Activated T-helper 9 cell treated with anti-CD3 and anti-CD28 coated beads, Interleukin-2, amount 50 U/mL, for 16 hours (primary cell): Measurements from ENCODE around the gene S1PR5.
"Not testable (repeated sequence)": the region's sequence is repeated elsewhere in the genome, so short reads cannot be mapped to it uniquely, and the experiment has no call there.

Experiments
- DNase-seq: peaks from one replicate; pipeline ENCODE4 v3.0.0-alpha.2; 2020; ENCODE audit warnings: low read depth

S1PR5 gene

DNA sequence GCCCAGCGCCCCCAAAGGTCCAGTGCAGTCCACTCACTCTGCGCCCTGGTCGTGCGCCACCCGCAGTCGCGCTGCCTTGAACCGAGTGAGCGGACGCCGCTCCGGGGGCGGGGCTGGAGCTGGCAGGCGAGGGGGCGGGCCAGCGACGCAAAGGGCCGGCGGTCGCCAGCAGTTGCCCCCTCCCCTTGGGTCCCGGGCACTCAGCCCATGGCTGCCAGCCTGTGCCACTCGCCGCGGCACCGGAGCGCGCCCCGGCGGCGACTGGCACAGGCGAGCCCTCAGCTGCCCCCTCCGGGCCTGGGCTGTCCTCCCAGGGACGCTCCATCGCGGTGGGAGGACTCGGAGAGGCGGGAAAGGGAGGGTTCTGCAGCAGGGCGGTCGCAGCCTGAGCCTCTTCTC is at the start of gene S1PR5:
S1PR5 (minus strand) TSS at position 87 of the 399 bp plus-strand sequence. CDS start 2,436 bp downstream, outside the sequence.
- no peak for DNase-seq

DNA sequence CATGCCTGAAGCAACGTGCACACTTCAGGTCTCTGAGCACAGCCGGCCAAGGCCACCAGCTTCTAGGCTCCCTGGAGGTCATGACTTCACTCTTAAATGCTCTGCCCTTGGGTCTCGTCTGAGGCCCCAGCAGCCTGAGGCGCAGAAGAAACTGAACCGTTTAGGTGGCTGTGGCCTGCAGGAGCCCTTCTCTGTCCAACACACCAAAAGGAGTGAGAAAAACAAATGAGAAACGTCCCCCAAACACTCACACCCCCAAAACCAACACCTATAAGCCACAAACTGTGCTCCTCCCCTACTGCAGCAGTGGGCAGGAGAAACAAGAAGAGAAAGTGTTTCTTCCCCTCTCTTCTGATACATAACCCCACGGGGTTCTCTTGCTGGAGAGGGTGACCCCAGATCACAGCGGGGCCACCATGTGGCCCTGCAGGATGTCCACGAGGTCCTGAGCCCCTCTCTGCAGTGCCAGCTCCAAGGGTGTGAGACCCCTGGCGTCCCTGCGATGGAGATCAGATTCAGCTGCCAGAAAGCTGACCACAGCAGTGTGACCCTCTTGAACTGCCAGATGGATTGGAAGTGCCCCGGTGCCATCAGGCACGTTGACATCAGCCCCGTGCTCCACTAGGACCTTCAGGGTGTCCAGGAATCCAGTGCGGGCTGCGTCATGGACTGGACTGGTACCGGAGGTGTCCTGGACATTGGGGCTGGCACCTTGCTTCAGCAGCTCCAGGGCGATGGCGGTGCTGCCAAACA is 49.6 kb upstream of the S1PR5 start:
- no peak for DNase-seq

DNA sequence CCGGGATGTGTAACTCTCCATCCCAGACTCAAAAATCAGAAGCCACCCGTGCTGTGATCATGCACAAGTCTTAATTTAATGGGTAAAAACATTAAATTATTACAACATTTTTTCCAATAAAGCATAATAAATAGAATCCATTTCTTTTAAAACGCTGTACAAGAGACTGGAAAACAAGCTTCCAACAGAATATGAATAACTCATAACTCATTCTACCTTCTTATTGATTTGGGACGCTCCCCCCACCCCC is 49.1 kb upstream of the S1PR5 start:
- no peak for DNase-seq

DNA sequence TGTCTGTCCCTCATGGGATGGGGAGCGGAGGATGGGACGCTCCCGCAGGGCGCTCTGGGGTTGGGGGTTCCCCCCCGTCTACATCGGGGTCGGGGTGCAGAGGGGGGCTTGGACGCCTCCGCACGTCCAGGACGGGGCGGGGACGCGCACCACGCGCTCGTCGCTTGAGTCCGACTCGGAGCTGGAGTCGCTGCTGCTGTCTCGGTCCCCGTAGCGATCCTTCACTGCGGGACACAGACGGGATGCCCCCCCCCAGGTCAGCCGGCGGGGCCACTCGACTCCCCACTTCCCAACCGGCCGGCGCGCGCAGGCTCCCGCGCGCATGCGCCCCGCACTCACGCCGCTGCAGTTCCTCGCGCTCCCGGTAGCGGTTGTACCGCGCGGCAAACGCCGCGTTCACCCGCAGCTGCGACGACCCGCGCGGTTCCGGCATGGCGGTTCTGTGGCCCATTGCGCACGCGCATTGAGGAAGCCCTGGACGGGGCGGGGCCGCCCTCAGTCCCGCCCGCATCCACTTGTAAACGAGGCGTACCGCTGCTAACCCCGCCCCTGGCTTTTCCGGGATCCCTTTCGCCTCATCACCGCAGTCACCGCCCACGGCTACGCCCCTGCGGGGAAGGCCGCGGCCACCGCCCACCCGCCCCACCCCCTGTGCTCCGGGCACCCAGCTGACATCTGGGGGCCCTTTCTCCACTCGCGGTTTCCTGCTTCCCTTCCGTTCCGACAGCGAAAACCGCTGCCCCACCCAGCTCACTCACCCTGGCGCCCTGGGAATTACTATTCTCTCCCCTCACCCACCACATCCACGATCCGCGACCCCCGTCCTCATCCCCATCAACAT is 48.5 kb upstream of the S1PR5 start, which contains the start of gene KRI1:
KRI1 (minus strand) TSS at position 444 of the 841 bp plus-strand sequence; CDS start at position 433, 11 bp downstream.
- peak; percentile 97 for DNase-seq

DNA sequence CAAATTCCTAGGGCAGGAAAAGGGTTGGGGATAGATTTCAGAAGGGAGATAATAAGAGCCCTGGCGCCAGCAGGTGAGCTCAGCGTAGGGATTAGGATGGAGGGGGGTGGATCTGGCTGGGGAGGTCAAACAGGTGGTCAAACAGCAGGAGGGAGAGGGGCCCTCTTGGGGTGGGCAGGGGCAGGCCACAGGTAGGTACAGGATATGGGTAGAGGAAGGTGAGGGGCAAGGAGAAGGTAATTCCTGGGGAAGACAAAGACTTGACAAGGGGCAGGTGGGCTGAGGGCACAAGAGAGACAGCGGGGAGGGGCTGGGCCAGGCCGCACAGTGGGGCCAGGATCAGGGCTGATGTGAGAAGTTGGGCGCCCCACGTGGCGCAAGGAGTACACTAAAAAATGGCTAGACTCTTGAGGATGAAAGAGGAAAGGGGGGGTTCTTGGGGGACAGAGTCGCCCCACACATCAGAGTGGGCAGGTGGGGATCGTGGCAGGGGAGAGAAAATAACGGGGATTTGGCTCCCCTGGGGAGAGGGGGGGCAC is 47.9 kb upstream of the S1PR5 start:
- DNase-seq: peak; percentile 44

DNA sequence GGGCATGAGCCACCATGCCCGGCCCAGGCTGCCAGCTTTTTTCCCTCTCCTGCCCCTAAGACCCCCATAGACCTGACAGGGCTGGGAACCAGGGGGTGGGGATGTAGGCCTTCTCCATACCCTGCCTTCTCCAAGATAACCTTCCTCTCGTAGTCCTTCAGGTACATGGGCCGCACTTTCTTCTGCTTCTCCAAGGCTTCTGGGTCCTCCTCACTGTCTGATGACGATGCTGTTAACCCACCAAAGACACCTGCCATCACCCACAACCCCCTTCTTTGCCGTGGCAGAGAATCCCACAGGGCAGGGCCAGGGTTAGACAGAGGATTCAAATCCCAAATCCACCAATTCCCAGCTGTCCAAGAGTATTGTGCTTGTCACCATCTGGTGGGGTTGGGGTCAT is 45.4 kb upstream of the S1PR5 start:
- no peak for DNase-seq

GRCh38 chr19:10560154-10560553 is 42.9 kb upstream of the S1PR5 start:
- DNase-seq: no peak

DNA sequence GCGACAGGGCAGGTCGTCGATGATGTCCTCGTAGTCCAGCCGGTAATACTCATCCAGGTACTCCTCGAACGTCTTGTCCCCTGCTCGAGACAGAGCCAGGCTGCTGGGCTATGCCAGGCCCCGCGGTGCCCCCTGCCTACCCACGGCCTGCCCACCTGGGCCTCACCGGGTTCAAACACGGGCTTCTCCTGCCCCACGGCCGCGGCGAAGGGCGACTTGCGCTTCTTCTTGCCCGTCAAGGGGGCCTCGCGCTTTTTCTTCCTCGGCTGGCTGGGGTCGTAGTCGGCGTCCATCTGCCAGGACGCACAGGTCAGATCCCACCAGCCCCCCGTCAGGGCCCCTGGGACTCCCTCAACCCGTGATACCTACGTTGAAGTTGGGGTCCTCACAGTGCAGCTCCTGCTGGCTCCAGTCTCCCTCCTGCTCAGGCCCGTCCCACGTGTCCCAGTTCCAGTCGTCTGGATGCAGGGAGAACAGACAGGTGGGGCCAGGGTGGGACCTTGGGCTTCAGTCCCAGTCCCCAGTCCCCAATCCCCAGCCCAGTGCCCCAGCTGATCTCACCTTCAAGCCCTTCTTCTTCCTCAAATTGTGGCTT is 40.5 kb upstream of the S1PR5 start:
- DNase-seq: no peak

GRCh38 chr19:10555610-10555973 is 38.3 kb upstream of the S1PR5 start:
- DNase-seq: no peak

GRCh38 chr19:10554760-10555609 is 37.7 kb upstream of the S1PR5 start:
- DNase-seq: no peak

GRCh38 chr19:10553943-10554381 is 36.7 kb upstream of the S1PR5 start:
- no peak for DNase-seq

DNA sequence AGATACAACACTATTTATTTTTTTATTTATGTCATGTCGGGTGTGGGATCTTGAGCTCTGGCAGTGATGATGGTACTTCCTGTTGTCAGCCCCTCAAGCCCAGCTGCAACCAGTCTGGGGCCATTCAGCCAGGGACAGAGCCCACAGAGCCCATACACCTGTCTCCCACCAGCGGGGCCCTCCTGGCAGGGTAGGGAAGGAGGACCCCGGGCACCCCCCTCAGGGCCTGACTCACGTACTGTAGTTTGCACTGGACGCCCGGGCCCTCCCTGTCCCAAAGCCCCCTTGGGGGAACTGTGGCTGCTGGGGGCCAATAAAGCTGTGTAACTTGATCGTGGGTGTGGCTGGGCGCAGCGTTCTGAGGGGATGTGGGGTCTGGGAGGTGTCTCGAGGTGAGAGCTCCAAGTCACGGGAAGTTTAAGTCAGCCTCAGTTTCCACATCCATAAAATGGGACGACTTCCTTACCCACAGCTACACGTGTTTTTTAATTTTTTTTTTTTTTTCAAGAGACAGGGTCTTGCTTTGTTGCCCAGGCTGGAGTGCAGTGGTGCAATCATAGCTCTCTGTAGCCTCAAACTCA is 35.9 kb upstream of the S1PR5 start:
- no peak for DNase-seq

DNA sequence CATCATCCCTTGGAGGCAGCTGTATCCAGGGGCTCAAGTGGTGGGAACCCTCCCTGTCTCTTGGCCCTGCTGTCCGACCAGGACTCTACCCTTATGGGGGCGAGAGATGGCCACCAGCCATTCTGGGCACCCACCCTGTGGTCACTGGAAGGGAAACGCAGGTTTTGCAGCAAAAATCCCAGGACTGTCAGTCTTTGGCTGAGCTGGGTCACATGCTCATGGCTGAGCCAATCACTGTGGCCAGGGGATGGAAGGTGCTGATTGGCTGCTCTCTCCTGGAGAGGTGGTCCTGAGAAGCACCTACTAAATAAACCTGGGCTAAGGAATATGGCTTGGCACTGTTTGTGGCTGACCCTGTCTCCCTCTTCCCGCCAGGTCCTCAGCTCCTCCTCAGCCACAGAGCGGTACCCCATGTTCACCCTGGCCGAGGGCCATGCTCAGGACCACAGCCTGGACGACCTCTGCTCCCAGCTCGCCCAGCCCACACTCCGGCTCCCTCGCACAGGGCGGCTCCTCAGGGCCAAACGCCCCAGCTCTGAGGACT is 35.3 kb upstream of the S1PR5 start:
- DNase-seq: no peak

- no peak for DNase-seq
Measured at GRCh38 chr19:10551698-10552301, 34.6 kb upstream of the S1PR5 start.

- not testable (repeated sequence) for DNase-seq
Measured at GRCh38 chr19:10551006-10551405, 33.8 kb upstream of the S1PR5 start.

- no peak for DNase-seq
Measured at GRCh38 chr19:10550336-10550735, 33.1 kb upstream of the S1PR5 start.

DNA sequence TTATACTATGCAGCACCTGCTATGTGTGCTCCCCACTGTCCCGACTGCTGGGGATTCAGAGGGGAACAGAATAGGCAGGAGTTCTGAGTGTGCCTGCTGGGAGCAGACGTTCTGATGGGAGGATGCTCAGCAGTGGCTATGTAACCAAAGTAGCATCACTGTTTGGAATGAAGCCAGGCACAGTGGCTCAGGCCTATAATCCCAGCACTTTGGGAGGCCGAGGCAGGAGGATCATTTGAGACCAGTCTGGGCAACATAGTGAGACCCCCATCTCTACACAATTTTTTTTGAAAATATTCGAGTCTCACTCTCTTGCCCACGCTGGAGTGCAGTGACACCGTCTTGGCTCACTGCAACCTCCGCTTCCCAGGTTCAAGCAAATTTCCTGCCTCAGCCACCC is 32.5 kb upstream of the S1PR5 start:
- DNase-seq: no peak

GRCh38 chr19:10548746-10549276 is 31.6 kb upstream of the S1PR5 start:
- DNase-seq: no peak

DNA sequence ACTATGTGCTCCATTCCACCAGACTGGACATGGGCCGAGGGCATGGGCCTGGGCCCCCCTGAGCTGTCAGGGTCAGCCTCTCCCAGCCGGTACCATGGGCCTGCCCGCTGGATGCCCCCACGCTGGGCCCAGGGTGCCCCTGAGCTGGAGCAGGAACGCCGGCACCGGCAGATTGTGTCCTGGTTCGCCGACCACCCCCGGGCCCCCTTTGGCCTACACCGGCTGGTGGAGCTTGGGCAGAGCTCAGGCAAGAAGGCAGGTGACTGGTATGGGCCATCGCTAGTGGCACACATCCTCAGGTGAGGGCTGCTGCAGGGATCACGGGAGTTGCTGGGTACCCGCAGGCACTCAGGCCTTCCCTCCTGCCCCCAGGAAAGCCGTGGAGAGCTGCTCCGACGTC is 29.6 kb upstream of the S1PR5 start:
- DNase-seq: no peak

GRCh38 chr19:10544753-10545251 is 27.6 kb upstream of the S1PR5 start:
- DNase-seq: no peak
